Right lung (tissue), 5 donors: ENCODE results near the gene ATRIP. TPM values are rescaled to one million over a fixed set of nuclear protein-coding genes. Genes with fewer than 3 reads are reported as not detected.

ENCODE experiments used
- DNase-seq, 2 donors: peaks; one replicate each; pipeline ENCODE4 v3.0.0-alpha.2; 2013
- polyA plus RNA-seq, 5 donors: library from polyadenylated mRNA; unstranded; fragments of 120-200 nt; gene quantifications; one replicate each; pipeline versions ENCODE4 v1.2.1 to v1.2.3, GENCODE V29; 2013; ENCODE audit warnings: inconsistent platforms in 1 of 5, low replicate concordance in 1 of 5; ENCODE audit not compliant: insufficient read length in 5 of 5, insufficient read depth in 1 of 5

ATRIP gene
- polyA plus RNA-seq, 5 donors: 10.7 to 14.0 (median 12.8) TPM

DNA sequence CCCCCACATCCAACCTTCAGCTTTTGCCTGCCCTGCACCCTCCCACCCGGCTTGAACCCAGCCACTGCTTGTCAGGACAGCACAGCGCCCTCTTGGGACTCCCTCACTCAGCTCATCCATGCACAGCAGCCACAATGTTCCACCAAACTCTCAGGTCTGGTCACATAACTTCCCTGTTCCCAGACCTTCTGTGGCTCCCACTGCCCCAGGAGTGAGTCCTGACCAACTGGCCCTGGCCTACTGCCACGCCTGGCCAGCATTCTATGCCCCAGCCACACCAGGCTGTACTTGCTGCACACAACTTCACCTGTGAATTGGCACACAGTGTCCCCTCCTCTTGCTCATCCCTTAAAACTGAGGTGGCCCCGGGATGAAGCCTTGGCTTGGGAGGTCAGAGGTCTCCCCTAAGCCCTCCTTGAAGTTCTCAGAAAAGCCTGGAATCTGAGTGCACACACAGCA is 37.7 kb upstream of the ATRIP start:
- DNase-seq: no peak

DNA sequence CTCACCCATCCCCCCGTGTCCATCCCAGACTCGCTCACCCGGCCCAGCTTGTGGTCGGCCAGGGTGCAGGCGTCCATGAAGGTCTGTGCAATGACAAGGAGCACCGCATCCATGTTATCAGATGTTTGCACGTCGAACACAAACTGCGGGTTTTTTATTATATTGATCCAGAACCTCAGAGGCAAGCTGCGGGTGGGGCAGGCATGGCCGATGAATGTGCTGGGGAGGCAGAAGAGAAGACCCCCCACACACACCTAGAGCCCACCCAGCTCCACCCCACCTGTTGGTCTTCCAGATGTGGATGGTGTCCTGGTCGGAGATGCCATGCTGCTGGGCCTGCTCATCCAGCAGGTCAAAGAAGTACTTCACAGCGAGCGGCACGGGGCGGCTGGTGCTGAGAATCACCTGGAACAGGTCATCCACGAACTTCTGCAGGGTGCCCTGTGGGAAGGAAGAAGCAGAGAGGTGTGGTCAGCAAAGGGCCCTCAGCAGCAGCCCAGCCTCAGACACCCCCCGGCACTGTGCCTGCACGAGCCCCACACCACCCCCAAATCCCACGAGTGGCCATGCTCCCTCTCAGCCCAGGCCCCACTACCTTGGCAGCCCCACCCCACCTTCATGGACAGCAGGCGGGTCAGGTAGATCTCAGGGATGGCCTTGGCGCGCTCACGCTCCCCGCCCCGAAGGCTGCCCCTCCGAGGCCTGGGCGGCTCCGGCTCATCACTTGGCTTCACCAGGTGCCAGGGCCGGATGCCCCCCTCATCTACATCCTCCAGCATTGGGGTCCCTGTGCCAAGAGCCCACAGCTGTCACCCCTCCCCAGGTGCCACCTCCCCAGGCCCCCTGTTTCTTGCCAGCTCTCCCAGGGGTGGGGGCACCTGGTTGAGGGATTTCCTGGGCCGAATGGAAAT is 37.0 kb upstream of the ATRIP start:
- no peak for DNase-seq

- no peak for DNase-seq
Measured at GRCh38 chr3:48410205-48411040, 36.1 kb upstream of the ATRIP start.

GRCh38 chr3:48411041-48411588 is 35.4 kb upstream of the ATRIP start:
- no peak for DNase-seq

- no peak for DNase-seq
Measured at GRCh38 chr3:48411606-48412374, 34.7 kb upstream of the ATRIP start.

- no peak for DNase-seq
Measured at GRCh38 chr3:48412375-48413001, 34.0 kb upstream of the ATRIP start.

GRCh38 chr3:48413086-48413485 is 33.5 kb upstream of the ATRIP start:
- DNase-seq: no peak

DNA sequence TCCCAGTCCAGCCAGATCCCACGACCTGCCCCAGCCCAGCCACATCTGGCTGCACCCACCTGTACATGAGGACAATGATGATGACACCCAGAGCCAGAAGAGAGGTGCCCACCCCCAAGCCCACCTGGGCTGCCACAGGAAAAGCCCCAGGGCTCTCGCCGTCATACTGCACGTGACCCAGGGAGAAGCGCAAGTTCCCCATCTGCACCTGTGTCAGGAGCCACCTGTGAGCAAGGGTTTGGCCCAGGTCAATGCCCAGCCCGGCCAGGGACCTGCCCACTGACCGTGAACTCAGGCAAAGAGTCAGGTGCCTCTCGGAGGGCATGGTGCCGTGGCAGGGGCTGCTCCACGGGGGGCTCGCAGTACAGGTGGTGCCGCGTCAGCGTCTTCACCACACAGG is 32.9 kb upstream of the ATRIP start:
- no peak for DNase-seq

DNA sequence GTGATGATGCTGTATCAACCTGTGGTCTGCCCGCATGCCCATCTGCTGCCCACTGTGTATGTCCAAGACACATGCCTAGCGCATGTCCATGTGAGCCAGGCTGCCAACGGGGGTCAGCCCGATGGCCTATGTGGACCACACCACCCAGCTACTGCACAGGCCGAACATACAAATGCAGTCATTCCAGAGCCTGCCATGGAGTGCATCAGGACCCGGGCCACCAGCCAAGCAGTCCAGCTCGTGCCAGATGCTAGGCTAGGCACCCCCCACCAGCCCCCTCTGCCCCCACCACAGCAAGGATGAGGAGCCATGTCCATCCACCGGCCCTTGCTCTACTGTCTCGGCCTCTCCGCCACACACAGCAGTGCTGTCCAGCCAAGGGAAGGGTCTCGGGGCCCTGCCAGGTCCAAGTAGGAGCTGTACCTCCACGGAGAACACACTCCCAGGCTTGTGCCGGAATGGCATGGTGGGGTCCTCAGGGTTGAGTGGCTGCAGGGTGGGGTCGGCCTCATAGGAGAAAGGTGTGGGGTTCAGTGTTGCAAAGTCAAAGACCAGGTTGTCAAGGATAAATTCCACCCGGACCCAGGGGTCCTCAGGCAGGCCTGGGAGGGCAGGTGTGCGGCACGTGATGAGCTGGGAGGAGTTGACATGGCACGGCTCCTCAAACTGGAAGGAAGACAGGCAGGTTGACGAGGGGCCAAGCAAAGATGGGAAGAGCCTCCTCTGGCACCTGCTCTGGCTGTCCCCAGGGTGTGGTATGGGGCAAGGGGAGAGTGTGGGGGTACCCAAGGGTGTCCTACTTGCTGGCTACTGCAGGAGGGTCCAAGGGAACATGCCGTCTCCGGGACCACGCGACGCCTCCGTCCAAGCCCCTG is 31.9 kb upstream of the ATRIP start:
- no peak for DNase-seq

DNA sequence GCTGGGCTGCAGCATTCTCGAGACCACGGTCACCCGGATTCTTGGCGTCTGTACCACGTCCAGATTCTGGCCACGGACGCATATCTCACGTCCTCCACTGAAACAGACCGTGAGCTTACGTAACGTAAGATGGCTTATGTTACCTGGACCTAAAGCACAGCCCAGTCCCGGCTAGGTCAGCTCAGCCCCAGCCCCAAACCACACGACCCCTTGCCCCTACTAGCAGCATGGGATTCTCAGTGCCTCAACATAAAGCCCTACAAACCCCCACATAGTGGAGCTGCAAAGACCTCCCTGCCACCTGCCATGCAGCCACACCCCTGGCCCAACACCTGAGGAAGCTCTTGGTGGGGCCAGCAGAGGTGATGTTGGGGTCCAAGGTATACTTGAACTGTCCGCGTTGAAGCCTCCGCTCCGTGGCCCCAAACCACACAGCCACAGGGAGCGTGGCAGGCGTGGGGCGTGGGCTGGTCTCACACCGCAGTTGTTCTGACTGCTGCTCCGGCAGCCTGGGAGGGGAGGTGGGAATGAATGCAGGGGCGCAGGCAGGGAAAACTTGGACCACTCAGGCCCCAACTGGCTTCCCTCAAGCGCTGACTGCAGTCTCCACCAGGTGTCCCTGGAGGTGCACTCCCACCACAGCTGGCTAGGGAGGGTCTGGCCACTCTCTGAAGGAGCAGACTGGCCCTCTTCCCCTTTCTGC is 31.1 kb upstream of the ATRIP start:
- DNase-seq: no peak

GRCh38 chr3:48416091-48416505 is 30.4 kb upstream of the ATRIP start:
- DNase-seq: no peak

- DNase-seq: no peak
Measured at GRCh38 chr3:48416546-48416945, 30.0 kb upstream of the ATRIP start.

GRCh38 chr3:48417529-48418108 is 28.9 kb upstream of the ATRIP start:
- DNase-seq: no peak

DNA sequence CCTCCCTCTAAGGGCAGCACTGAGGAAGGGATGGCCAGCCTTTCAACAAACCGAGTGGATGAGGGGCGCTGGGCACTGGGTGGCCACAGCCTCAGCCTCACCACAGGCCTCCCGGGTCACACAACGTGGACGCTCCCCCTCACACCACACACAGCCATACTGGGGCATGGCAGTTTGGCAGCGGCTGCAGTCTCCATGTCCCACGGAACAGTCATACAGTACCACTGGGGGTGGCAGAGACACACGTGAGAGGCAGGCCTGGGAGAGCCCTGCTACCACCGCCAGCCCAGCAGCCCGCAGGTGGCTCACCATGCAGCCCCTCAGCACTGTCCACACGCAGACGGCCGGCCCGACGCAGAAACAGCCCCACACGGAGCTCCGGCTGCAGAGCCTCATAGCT is 28.4 kb upstream of the ATRIP start:
- DNase-seq: no peak

- no peak for DNase-seq
Measured at GRCh38 chr3:48418651-48419050, 27.9 kb upstream of the ATRIP start.

GRCh38 chr3:48419149-48419548 is 27.4 kb upstream of the ATRIP start:
- no peak for DNase-seq

DNA sequence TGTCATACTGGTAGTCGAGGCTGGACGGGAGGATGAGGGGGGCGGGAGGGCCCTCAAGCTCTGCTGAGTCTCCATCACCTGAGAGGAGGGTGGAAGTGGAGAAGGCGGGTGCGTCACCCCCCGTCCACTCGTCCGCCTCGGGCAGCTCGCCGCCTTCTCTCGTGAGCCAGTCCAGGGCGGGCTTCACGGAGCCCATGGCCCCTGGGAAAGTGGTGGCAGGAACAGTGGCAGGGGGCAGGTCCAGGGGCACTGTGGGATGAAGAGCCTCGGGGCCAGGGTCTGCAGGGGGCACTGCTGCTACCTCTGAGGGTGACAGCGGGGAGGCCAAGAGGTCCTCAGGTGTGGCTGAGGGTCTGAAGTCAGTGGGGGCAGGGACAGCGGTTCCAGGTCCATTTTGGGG is 26.9 kb upstream of the ATRIP start:
- DNase-seq: no peak

DNA sequence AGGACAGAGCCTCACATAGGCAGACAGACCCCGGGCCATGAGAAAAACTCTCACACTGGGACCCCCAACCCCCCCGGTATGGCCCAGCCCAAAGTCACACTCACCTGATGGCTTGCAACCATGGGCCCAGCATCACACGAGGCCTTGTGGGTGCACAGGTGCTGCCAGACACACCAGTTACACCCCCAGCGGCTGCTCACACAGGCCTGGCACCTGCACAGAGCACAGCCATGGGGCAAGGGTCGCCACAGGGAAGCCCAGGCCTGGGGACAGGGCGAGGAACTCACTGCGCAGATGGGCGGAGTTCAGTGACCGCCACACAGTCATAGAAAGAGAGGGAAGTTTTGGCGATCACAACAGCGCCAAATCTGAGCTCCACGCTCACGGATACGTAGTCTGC is 26.0 kb upstream of the ATRIP start:
- DNase-seq: no peak

GRCh38 chr3:48422272-48422671 is 24.3 kb upstream of the ATRIP start:
- DNase-seq: no peak
